CD1c-positive myeloid dendritic cell (primary cell): ENCODE measurements around the gene PDGFC.

Source experiments
- DNase-seq: peaks from one replicate; pipeline ENCODE4 v3.0.0-alpha.2; 2016; ENCODE audit errors: extremely low spot score

The PDGFC gene

GRCh38 chr4:156782491-156782890, 189.1 kb downstream of the PDGFC start:
- DNase-seq = no peak

DNA sequence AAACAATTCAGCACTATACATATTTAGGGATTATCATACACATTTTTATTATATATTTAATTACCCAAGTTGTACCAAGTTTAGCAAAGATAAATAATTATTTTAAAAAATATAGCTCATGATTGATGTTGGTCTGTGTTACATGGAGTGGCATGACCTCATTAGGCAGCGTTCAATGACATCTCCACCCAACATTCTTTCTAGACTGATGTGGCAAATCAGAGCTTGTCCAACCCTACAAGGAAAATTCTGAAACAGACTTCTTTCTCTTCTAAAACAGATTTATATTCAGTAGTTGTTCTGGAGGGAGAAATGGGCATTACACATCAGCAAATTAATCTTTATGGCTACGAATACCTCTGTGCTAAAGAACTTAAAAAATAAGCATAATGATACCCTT, 189.7 kb downstream of the PDGFC start:
- no peak for DNase-seq

- DNase-seq = no peak
These were observed 191.8 kb downstream of the PDGFC start for GRCh38 chr4:156779774-156780173.

GRCh38 chr4:156779042-156779441, 192.6 kb downstream of the PDGFC start:
- no peak for DNase-seq

GRCh38 chr4:156778606-156779005, 193.0 kb downstream of the PDGFC start:
- DNase-seq = peak; percentile 33

- DNase-seq = no peak
These were observed 193.5 kb downstream of the PDGFC start for GRCh38 chr4:156778093-156778492.

GRCh38 chr4:156775813-156776212, 195.8 kb downstream of the PDGFC start:
- DNase-seq = peak; percentile 78

GRCh38 chr4:156774422-156774821, 197.2 kb downstream of the PDGFC start:
- no peak for DNase-seq

- DNase-seq = no peak
These were observed 197.8 kb downstream of the PDGFC start for GRCh38 chr4:156773648-156774357.

GRCh38 chr4:156771171-156771837, 200.3 kb downstream of the PDGFC start:
- DNase-seq = peak; percentile 6

GRCh38 chr4:156770140-156770539, 201.5 kb downstream of the PDGFC start:
- no peak for DNase-seq

- DNase-seq = no peak
These were observed 203.6 kb downstream of the PDGFC start for GRCh38 chr4:156767911-156768415.

GRCh38 chr4:156766846-156767245, 204.8 kb downstream of the PDGFC start:
- no peak for DNase-seq

GRCh38 chr4:156765277-156765676, 206.3 kb downstream of the PDGFC start:
- no peak for DNase-seq

DNA sequence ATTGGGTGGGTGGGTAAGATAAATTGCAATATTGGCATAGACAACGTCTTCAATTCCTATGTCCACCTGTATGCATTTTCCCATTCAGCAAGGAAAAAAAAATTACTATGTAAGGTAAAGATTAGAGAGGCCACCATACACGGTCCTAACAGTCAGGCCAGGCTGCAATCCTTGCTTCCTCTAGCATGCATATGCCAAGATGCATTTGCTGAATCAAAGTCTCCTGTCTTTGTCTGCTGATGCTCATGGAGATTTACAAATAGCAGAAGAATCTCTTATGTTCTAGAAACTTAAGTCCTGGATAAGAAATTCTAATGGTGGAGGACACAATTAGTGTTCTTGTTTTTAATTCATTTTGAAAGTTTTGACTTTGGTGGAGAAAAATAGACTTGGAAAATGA, 206.8 kb downstream of the PDGFC start:
- DNase-seq = no peak

- DNase-seq = no peak
These were observed 207.5 kb downstream of the PDGFC start for GRCh38 chr4:156764145-156764544.

GRCh38 chr4:156763511-156763910, 208.1 kb downstream of the PDGFC start:
- DNase-seq = no peak

DNA sequence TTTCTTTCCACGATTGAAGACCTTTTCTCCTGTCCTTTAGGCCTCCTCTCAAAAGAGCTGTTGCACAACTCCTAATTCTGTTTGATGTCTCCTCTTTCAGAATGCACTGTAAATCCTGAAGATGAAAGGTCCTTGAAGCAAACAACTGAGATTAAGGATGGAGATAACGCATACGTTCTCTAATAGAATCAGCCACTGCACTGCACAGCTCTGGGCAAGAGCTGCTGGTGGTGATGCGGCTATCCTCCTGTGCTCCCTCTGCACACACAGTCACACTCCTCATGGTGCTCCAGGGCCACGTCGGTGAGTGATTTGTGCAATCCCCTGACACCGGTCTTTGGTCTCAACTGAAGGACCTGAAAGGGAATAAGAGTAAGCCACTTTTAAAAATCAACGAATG, 208.7 kb downstream of the PDGFC start:
- DNase-seq = no peak

- DNase-seq = no peak
These were observed 215.5 kb downstream of the PDGFC start for GRCh38 chr4:156756118-156756517.

- DNase-seq = no peak
These were observed 216.6 kb downstream of the PDGFC start for GRCh38 chr4:156754832-156755570.

- no peak for DNase-seq
These were observed 220.1 kb downstream of the PDGFC start for GRCh38 chr4:156751486-156751885.
